IMR-90 (cell line): ENCODE measurements around the gene MLIP. TPM values are rescaled to one million over a fixed set of nuclear protein-coding genes. Genes with fewer than 3 reads are reported as not detected.

Source experiments
- ATAC-seq: fragments of 200-7000 bp; cut with Tn5 transposase; 2 replicates; pipeline ENCODE4 v1.9.1; 2020; ENCODE audit warnings: low read depth, mild to moderate bottlenecking, moderate library complexity
- BruUV-seq: library from RNA; stranded (reverse); fragments of 400-500 nt; replicated peaks from 2 replicates; lab custom pipeline; 2021; lab: Mats Ljungman, UMichigan
- CTCF ChIA-PET: fragments of 300-600 bp; formaldehyde crosslinking; extraction: SDS; loops from one replicate; lab custom pipeline; 2021; ENCODE audit warnings: antibody characterized with exemption; lab: Yijun Ruan, JAX
- POLR2A ChIA-PET: fragments of 300-600 bp; sonication (Branson Sonifier 250); formaldehyde crosslinking; loops from one replicate; lab custom pipeline; 2022; ENCODE audit warnings: antibody characterized with exemption; ENCODE audit not compliant: unreplicated experiment; lab: Charles Lee
- DNase-seq: peaks from one replicate; pipeline ENCODE4 v3.0.0; 2013
- H2AFZ ChIP-seq: replicated peaks from 2 replicates; pipeline ENCODE3; 2013; ENCODE audit warnings: low read length, mild to moderate bottlenecking; ENCODE audit not compliant: poor library complexity
- H2AK5ac ChIP-seq: 2 replicates; pipeline ENCODE4 v1.6.1; 2013; ENCODE audit warnings: low read depth, low read length, inconsistent platforms
- H2AK9ac ChIP-seq: replicated peaks from 2 replicates; pipeline ENCODE3; 2013; ENCODE audit warnings: mild to moderate bottlenecking, low read depth, low read length, moderate library complexity; ENCODE audit not compliant: poor library complexity
- H2BK120ac ChIP-seq: 2 replicates; pipeline ENCODE4 v1.6.1; 2013; ENCODE audit warnings: low read depth, low read length, inconsistent platforms
- H2BK15ac ChIP-seq: 3 replicates; pipeline ENCODE4 v1.6.1; 2013; ENCODE audit warnings: low read depth, low read length, inconsistent platforms
- H2BK20ac ChIP-seq: 2 replicates; pipeline ENCODE4 v1.6.1; 2013; ENCODE audit warnings: low read depth, mild to moderate bottlenecking, inconsistent platforms, low read length, moderate library complexity
- H2BK5ac ChIP-seq: 2 replicates; pipeline ENCODE4 v1.6.1; 2013; ENCODE audit warnings: mild to moderate bottlenecking, low read depth, low read length, inconsistent platforms; ENCODE audit not compliant: poor library complexity, severe bottlenecking
- H3K14ac ChIP-seq: replicated peaks from 2 replicates; pipeline ENCODE4 v1.6.1; 2013; ENCODE audit warnings: low read depth, low read length, inconsistent platforms
- H3K18ac ChIP-seq: 2 replicates; pipeline ENCODE4 v1.6.1; 2013; ENCODE audit warnings: low read depth, low read length, control low read depth
- H3K23ac ChIP-seq: 2 replicates; pipeline ENCODE4 v1.6.1; 2013; ENCODE audit warnings: low read depth, low read length, inconsistent platforms
- H3K27ac ChIP-seq: 2 replicates; pipeline ENCODE4 v1.5.1; 2013; ENCODE audit warnings: mild to moderate bottlenecking, control low read depth, low read length; ENCODE audit not compliant: insufficient read depth
- H3K27me3 ChIP-seq: 2 replicates; pipeline ENCODE4 v1.6.1; 2013; ENCODE audit warnings: low read length; ENCODE audit not compliant: control insufficient read depth, insufficient read depth
- H3K36me3 ChIP-seq: 2 replicates; pipeline ENCODE4 v1.6.1; 2013; ENCODE audit warnings: low read length, mixed read lengths; ENCODE audit not compliant: control insufficient read depth, insufficient read depth
- H3K4ac ChIP-seq: 2 replicates; pipeline ENCODE4 v1.6.1; 2013; ENCODE audit warnings: low read depth, low read length, inconsistent platforms
- H3K4me1 ChIP-seq: 2 replicates; pipeline ENCODE4 v1.6.1; 2013; ENCODE audit warnings: low read length, mixed read lengths; ENCODE audit not compliant: control insufficient read depth, insufficient read depth
- H3K4me2 ChIP-seq: 2 replicates; pipeline ENCODE4 v1.6.1; 2013; ENCODE audit warnings: low read depth, mild to moderate bottlenecking, control low read depth, low read length, moderate library complexity
- H3K4me3 ChIP-seq: 2 replicates; pipeline ENCODE4 v1.5.1; 2013; ENCODE audit warnings: low read depth, mild to moderate bottlenecking, control low read depth, low read length, moderate library complexity; ENCODE audit not compliant: insufficient read depth
- H3K56ac ChIP-seq: 2 replicates; pipeline ENCODE4 v1.6.1; 2013; ENCODE audit warnings: low read length, inconsistent platforms; ENCODE audit not compliant: insufficient read depth; ENCODE audit errors: extremely low read depth
- H3K79me1 ChIP-seq, 2 experiments: 2 replicates each; pipeline ENCODE4 v1.6.1; 2013; ENCODE audit warnings: low read length in 2 of 2, inconsistent platforms in 1 of 2, low read depth in 1 of 2
- H3K9ac ChIP-seq: 2 replicates; pipeline ENCODE4 v1.6.1; 2013; ENCODE audit warnings: low read depth, low read length, control low read depth
- H3K9me1 ChIP-seq: 2 replicates; pipeline ENCODE4 v1.6.1; 2013; ENCODE audit warnings: low read length, inconsistent platforms; ENCODE audit not compliant: insufficient read depth
- H3K9me3 ChIP-seq: 2 replicates; pipeline ENCODE4 v1.6.1; 2013; ENCODE audit warnings: low read length; ENCODE audit not compliant: control insufficient read depth, insufficient read depth
- H4K20me1 ChIP-seq: 2 replicates; pipeline ENCODE4 v1.6.1; 2013; ENCODE audit warnings: low read length, inconsistent platforms; ENCODE audit not compliant: insufficient read depth
- H4K5ac ChIP-seq: 2 replicates; pipeline ENCODE4 v1.6.1; 2013; ENCODE audit warnings: mild to moderate bottlenecking, low read depth, low read length, control low read depth
- H4K8ac ChIP-seq, 2 experiments: 2 replicates each; pipeline ENCODE4 v1.6.1; 2013; ENCODE audit warnings: low read depth in 2 of 2, low read length in 2 of 2, control low read depth in 1 of 2, inconsistent platforms in 1 of 2
- H4K91ac ChIP-seq: 2 replicates; pipeline ENCODE4 v1.6.1; 2013; ENCODE audit warnings: low read depth, low read length, inconsistent platforms; ENCODE audit not compliant: insufficient read depth
- FOS ChIP-seq: fragments of 150-350 bp; IDR thresholded peaks from 2 replicates; pipeline ENCODE4 v1.6.1; 2016; ENCODE audit warnings: low read depth, low read length
- WGBS, 2 experiments: methylation state at CpG; one replicate each; pipeline versions ENCODE4 v1.1.5 to v1.1.7; 2013; ENCODE audit warnings: missing lambda C conversion rate in 2 of 2; ENCODE audit not compliant: insufficient read length in 1 of 2; ENCODE audit errors: extremely low coverage in 2 of 2; 5-methylcytosine and 5-hydroxymethylcytosine counted together
- dilution Hi-C: fragments of 300-500 bp; cut with HindIII; formaldehyde crosslinking; loops from one replicate; pipeline ENCODE4 v1.14.3; 2018; ENCODE audit warnings: low sequenced_read_pairs; ENCODE audit not compliant: unreplicated experiment
- in situ Hi-C: fragments of 300-500 bp; cut with MboI; formaldehyde crosslinking; loops from 3 replicates; pipeline ENCODE4 v1.14.3; 2019; ENCODE audit warnings: low sequenced_read_pairs, inconsistent platforms, mixed read lengths
- intact Hi-C: fragments of 100-400 bp; cut with micrococcal nuclease; formaldehyde crosslinking; loops from 2 replicates; pipeline ENCODE4 v1.10.0; 2022
- polyA plus RNA-seq, 3 experiments: library from polyadenylated mRNA; depleted of rRNA; stranded (reverse); fragments of >200 nt; gene quantifications; 2 replicates each; pipeline ENCODE4 v1.2.3, GENCODE V29; 2012; ENCODE audit warnings: low replicate concordance in 1 of 3
- total RNA-seq: library from RNA; depleted of rRNA; stranded (reverse); fragments of >200 nt; gene quantifications from 2 replicates; pipeline ENCODE4 v1.2.3, GENCODE V29; 2012

The MLIP gene
- total and polyA plus RNA-seq, 2 of the 4 experiments (the other 2 are of a cell fraction) = not detected

- Histone ChIP-seq H4K5ac (no peak overlapping the region), H2AK5ac (no peak overlapping the region), H2AFZ (no peak overlapping the region), H3K9me3 (no peaks in the 10 kb centered on the region), H2BK15ac (no peak overlapping the region), H3K36me3 (no peaks in the 10 kb centered on the region), H4K20me1 (no peaks in the 10 kb centered on the region), H3K4me2 (no peak overlapping the region), H2BK20ac (no peak overlapping the region), H3K14ac (no peak overlapping the region), H3K79me1 (no peaks in the 10 kb centered on the region), H3K18ac (no peak overlapping the region), H3K27me3 (no peaks in the 10 kb centered on the region), H3K9ac (no peak overlapping the region), H3K56ac (no peak overlapping the region), H4K91ac (no peak overlapping the region), H3K23ac (no peak overlapping the region), H2AK9ac (no peak overlapping the region), H3K4ac (no peak overlapping the region), H3K27ac (no peak overlapping the region), H3K9me1 (no peaks in the 10 kb centered on the region), H3K4me1 (no peaks in the 10 kb centered on the region), H2BK5ac (no peak overlapping the region), H3K4me3 (no peak overlapping the region), H2BK120ac (no peak overlapping the region), H4K8ac (no peak overlapping the region)
- TF ChIP-seq FOS = no peak
- intact Hi-C loops = no loop called here
- no TSS peak for BruUV-seq
- peak; percentile 39 for DNase-seq
- dilution Hi-C loops = no loop called here
- POLR2A ChIA-PET = no interaction called here
- WGBS, 2 experiments = no CpG with 5 or more reads among the region's 1 CpG
- CTCF ChIA-PET = interaction anchor here (0.5 kb wide), 1 partner anchor 652 kb away, joined by 3 read pairs; no protein-coding TSS in a partner anchor
- ATAC-seq = peak; percentile 53
- in situ Hi-C loops = no loop called here
These were observed 127.2 kb downstream of the MLIP start for GRCh38 chr6:54238396-54238795.
